ENCODE results near the gene RARRES1. TPM values are rescaled to one million over a fixed set of nuclear protein-coding genes. Genes with fewer than 3 reads are reported as not detected.

The RARRES1 gene
- total RNA-seq, 1 experiment from 2014 or later, result 0.35 TPM

DNA sequence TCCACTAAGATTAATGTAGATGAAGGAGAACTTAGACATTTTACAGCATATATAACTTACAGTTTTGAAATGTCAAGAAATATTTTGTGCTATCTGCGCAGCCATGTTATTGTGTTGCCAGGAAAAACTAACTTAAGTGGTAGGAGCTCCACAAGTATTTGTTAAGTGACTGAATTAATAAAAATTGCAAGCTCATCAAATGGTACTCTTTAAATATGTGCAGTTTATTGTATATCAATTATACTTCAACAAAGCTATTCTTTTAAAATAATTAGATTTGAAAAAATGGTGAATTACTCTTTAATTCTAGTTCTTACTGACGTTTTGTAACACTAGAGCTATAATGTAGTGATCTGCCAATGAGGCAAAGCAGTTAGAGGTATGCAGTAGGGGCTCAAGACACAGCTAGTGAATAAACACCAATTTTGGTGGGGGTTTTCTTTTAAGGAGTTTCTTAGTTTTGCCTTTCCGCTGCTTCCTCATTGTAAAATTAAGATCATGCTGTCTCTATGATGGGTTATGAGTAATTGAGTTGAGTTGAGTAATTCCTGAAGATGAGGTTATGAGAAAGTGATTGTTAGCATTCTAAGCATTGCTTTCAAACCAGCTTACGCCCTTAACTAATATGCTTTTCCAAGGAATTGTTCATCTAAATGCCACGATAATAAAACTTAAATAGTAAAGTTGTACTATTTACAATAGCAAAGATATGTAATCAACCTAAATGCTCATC lies 48.9 kb downstream of the RARRES1 start:
- ChIA-PET POLR2A (no interaction called here), CTCF (interaction anchor here (0.8 to 1.6 kb wide), 3 partner anchors 11 to 44 kb away, joined by 3 to 5 read pairs (median 3); partner anchors contain the start of gene LXN)
- Mint-ChIP-seq H3K4me1 (no peaks in the 10 kb centered on the region), H3K36me3 (0 out of 2 replicates have a peak, but pooled peaks cover 3% of the 10 kb centered on the region), H3K27me3 (ENCODE audit: low read depth) (no peaks in the 10 kb centered on the region), H3K4me3 (no peak overlapping the region), H3K9me3 (no peaks in the 10 kb centered on the region), H3K27ac (no peak overlapping the region)
- no peak for TF ChIP-seq KAT7 (CRISPR knock-in tag; IDR thresholded peaks at IDR 0.05; ENCODE audit: borderline replicate concordance)
- no peak for TF ChIP-seq E2F5 (CRISPR knock-in tag; IDR thresholded peaks at IDR 0.05)
- TF ChIP-seq CBFB (CRISPR knock-in tag; IDR thresholded peaks at IDR 0.05; ENCODE audit: low read depth), result no peak
- no peak for TF ChIP-seq ZMAT4 (CRISPR knock-in tag; IDR thresholded peaks at IDR 0.05)
- TF ChIP-seq, protein P1, sequence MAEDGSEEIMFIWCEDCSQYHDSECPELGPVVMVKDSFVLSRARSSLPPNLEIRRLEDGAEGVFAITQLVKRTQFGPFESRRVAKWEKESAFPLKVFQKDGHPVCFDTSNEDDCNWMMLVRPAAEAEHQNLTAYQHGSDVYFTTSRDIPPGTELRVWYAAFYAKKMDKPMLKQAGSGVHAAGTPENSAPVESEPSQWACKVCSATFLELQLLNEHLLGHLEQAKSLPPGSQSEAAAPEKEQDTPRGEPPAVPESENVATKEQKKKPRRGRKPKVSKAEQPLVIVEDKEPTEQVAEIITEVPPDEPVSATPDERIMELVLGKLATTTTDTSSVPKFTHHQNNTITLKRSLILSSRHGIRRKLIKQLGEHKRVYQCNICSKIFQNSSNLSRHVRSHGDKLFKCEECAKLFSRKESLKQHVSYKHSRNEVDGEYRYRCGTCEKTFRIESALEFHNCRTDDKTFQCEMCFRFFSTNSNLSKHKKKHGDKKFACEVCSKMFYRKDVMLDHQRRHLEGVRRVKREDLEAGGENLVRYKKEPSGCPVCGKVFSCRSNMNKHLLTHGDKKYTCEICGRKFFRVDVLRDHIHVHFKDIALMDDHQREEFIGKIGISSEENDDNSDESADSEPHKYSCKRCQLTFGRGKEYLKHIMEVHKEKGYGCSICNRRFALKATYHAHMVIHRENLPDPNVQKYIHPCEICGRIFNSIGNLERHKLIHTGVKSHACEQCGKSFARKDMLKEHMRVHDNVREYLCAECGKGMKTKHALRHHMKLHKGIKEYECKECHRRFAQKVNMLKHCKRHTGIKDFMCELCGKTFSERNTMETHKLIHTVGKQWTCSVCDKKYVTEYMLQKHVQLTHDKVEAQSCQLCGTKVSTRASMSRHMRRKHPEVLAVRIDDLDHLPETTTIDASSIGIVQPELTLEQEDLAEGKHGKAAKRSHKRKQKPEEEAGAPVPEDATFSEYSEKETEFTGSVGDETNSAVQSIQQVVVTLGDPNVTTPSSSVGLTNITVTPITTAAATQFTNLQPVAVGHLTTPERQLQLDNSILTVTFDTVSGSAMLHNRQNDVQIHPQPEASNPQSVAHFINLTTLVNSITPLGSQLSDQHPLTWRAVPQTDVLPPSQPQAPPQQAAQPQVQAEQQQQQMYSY (CRISPR knock-in tag; IDR thresholded peaks at IDR 0.05), result no peak
- TF ChIP-seq GTF2I (CRISPR knock-in tag; conservative IDR thresholded peaks at IDR 0.05), result no peak
- TF ChIP-seq, protein P2, sequence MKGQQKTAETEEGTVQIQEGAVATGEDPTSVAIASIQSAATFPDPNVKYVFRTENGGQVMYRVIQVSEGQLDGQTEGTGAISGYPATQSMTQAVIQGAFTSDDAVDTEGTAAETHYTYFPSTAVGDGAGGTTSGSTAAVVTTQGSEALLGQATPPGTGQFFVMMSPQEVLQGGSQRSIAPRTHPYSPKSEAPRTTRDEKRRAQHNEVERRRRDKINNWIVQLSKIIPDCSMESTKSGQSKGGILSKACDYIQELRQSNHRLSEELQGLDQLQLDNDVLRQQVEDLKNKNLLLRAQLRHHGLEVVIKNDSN (CRISPR knock-in tag; IDR thresholded peaks at IDR 0.05), result no peak
- no peak for TF ChIP-seq ZNF317 (CRISPR knock-in tag; IDR thresholded peaks at IDR 0.05; ENCODE audit: borderline replicate concordance, low read depth)
- no peak for TF ChIP-seq ZNF281 (CRISPR knock-in tag; IDR thresholded peaks at IDR 0.05)
- TF ChIP-seq TEAD1 (CRISPR knock-in tag; IDR thresholded peaks at IDR 0.05), result no peak
- no peak for TF ChIP-seq CREB1 (CRISPR knock-in tag; IDR thresholded peaks at IDR 0.05)
- TF ChIP-seq TP53 (CRISPR knock-in tag; IDR thresholded peaks at IDR 0.05), result no peak
- no peak for TF ChIP-seq ZNF671 (CRISPR knock-in tag; IDR thresholded peaks at IDR 0.05)
- no peak for TF ChIP-seq CDX4 (CRISPR knock-in tag; IDR thresholded peaks at IDR 0.05; ENCODE audit: borderline replicate concordance)
- no peak for DNase-seq (ENCODE audit: low spot score)
- ATAC-seq, result no peak

DNA sequence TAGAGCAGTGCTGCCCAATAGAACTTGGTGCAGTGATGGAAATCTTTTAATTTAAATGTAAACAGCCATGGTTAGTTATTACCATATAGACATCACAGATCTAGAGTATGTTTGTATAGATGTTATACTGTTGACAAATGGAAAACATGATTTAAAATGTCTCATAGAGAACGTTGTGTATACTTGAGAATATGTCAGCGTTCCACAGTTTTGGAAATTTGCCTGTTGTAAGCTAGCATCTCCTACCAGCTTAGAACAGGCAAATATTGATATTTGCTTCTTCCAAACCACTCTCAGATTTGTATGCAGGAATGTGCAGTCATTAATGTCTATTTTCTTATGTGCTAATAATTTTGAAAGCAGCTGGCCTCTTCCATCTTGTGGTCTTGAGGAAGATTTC lies 51.4 kb downstream of the RARRES1 start:
- no peak overlapping the region for H3K27ac Mint-ChIP-seq
- CTCF ChIA-PET, result no interaction called here
- H3K9me3 Mint-ChIP-seq, result no peaks in the 10 kb centered on the region
- 0 out of 2 replicates have a peak, but pooled peaks cover 5% of the 10 kb centered on the region for H3K36me3 Mint-ChIP-seq
- DNase-seq (ENCODE audit: low spot score) (no peak), ATAC-seq (no peak)
- H3K27me3 Mint-ChIP-seq (ENCODE audit: low read depth), result no peaks in the 10 kb centered on the region
- no peak overlapping the region for H3K4me3 Mint-ChIP-seq
- no peaks in the 10 kb centered on the region for H3K4me1 Mint-ChIP-seq
- POLR2A ChIA-PET, result no interaction called here
- no peak for TF ChIP-seq OVOL2 (CRISPR knock-in tag; IDR thresholded peaks at IDR 0.05; ENCODE audit: borderline replicate concordance)
- no peak for TF ChIP-seq TEAD1 (CRISPR knock-in tag; IDR thresholded peaks at IDR 0.05)
- TF ChIP-seq SMAD3 (CRISPR knock-in tag; IDR thresholded peaks at IDR 0.05; ENCODE audit: borderline replicate concordance), result no peak
- TF ChIP-seq STAT6 (CRISPR knock-in tag; conservative IDR thresholded peaks at IDR 0.05; ENCODE audit: low read depth), result no peak
- TF ChIP-seq, protein P1 (CRISPR knock-in tag; IDR thresholded peaks at IDR 0.05), result no peak
